ENCODE measurements around the gene MAST3.

Gene MAST3

GRCh38 chr19:18097217-18097992 lies at the start of gene MAST3:
TSS of gene MAST3 (plus strand) at chr19:18097778. CDS start at chr19:18097793, 15 bp downstream.
- Mint-ChIP-seq H3K27ac (peak within 1 kb of the TSS; percentile 71), H3K4me1 (peaks cover 41% of the 10 kb centered on the region), H3K9me3 (no peaks in the 10 kb centered on the region), H3K36me3 (ENCODE audit: low read depth) (no peaks in the 10 kb centered on the region), H3K27me3 (no peaks in the 10 kb centered on the region), H3K4me3 (peak within 1 kb of the TSS; percentile 86)
- DNase-seq = peak; percentile 95
- peak; percentile 90 for ATAC-seq

DNA sequence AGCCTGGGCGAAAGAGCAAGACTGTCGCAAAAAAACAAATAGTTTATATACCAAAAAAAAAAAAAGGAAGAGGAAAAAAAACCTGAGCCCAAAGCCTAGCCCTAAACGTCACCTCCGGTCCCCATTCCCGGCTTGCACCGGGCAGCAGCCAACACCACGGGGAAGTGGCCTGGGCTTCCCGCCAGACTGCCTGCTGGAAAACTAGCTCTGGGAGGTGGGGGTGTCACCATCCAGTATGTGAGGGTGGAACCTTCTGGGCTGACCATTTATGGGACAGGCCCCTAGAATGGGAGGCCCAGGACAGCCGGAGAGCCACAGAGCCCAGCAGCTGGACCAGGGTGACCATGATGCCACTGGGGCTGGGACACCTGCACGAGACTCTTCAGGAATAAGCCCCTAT lies 48.2 kb upstream of the MAST3 start:
- Mint-ChIP-seq H3K27me3 (peaks cover 9% of the 10 kb centered on the region), H3K9me3 (no peaks in the 10 kb centered on the region), H3K36me3 (ENCODE audit: low read depth) (no peaks in the 10 kb centered on the region), H3K4me1 (peaks cover 35% of the 10 kb centered on the region), H3K27ac (no peak overlapping the region), H3K4me3 (no peak overlapping the region)
- no peak for DNase-seq
- no peak for ATAC-seq

- Mint-ChIP-seq H3K27ac (no peak overlapping the region), H3K9me3 (no peaks in the 10 kb centered on the region), H3K4me1 (peaks cover 11% of the 10 kb centered on the region), H3K27me3 (peaks cover 4% of the 10 kb centered on the region), H3K4me3 (no peak overlapping the region), H3K36me3 (ENCODE audit: low read depth) (no peaks in the 10 kb centered on the region)
- ATAC-seq = no peak
- DNase-seq = no peak
These were observed 45.7 kb upstream of the MAST3 start for GRCh38 chr19:18051887-18052286.

DNA sequence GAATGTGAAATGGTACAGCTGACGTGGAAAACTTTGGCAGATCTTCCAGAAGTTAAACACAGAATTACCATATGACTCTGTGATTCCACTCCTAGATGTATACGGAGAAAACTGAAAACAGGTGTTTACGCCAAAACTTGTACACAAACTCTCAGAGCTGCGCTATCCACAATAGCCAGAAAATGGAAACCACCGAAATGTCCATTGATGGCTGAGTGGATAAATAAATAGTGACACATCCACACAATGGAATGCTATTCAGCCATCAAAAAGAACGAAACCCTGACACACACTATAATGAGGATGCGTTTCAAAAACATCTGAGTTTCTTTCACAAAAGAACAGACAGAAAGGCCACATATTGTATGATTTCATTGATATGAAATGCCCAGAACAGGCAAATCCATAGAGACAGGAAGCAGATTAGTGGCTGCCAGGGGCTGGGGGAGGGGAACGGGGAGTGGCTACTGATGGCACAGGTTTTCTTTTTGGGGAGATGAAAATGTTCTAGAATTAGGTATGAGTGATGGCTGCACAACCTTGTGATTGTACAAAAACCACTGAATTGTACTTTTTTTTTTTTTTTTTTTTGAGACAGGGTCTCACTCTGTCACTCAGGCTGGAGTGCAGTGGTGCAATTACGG lies 43.9 kb upstream of the MAST3 start:
- H3K36me3 Mint-ChIP-seq (ENCODE audit: low read depth) = no peaks in the 10 kb centered on the region
- no peak overlapping the region for H3K4me3 Mint-ChIP-seq
- ATAC-seq (no peak), DNase-seq (no peak)
- no peak overlapping the region for H3K27ac Mint-ChIP-seq
- H3K4me1 Mint-ChIP-seq = peaks cover 17% of the 10 kb centered on the region
- peaks cover 4% of the 10 kb centered on the region for H3K27me3 Mint-ChIP-seq
- no peaks in the 10 kb centered on the region for H3K9me3 Mint-ChIP-seq

DNA sequence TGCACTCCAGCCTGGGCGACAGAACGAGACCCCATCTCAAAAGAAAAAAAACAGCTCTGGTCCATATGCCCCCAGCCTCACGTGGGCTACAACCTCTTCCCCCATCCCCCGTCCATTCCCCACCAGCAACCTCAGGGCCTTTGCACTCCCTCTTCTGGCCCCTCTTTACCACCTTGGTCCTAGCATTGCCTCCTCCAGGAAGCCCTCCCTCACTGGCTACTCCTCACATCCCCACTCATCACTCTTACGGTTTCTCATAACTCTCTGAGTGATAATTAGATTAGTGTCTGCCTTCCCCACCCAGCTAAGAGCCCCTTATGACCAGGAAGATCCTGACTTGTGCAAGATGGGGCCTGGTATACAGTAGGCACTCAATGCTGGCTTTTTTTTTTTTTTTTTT lies 41.6 kb upstream of the MAST3 start:
- Mint-ChIP-seq H3K27me3 (no peaks in the 10 kb centered on the region), H3K9me3 (no peaks in the 10 kb centered on the region), H3K36me3 (ENCODE audit: low read depth) (no peaks in the 10 kb centered on the region), H3K4me1 (peaks cover 13% of the 10 kb centered on the region), H3K4me3 (no peak overlapping the region), H3K27ac (no peak overlapping the region)
- DNase-seq (no peak), ATAC-seq (no peak)

- no peaks in the 10 kb centered on the region for H3K27me3 Mint-ChIP-seq
- no peaks in the 10 kb centered on the region for H3K36me3 Mint-ChIP-seq (ENCODE audit: low read depth)
- peaks cover 13% of the 10 kb centered on the region for H3K4me1 Mint-ChIP-seq
- no peak overlapping the region for H3K27ac Mint-ChIP-seq
- DNase-seq (no peak), ATAC-seq (no peak)
- H3K9me3 Mint-ChIP-seq = no peaks in the 10 kb centered on the region
- H3K4me3 Mint-ChIP-seq = no peak overlapping the region
These were observed 40.0 kb upstream of the MAST3 start for GRCh38 chr19:18057557-18057956.

DNA sequence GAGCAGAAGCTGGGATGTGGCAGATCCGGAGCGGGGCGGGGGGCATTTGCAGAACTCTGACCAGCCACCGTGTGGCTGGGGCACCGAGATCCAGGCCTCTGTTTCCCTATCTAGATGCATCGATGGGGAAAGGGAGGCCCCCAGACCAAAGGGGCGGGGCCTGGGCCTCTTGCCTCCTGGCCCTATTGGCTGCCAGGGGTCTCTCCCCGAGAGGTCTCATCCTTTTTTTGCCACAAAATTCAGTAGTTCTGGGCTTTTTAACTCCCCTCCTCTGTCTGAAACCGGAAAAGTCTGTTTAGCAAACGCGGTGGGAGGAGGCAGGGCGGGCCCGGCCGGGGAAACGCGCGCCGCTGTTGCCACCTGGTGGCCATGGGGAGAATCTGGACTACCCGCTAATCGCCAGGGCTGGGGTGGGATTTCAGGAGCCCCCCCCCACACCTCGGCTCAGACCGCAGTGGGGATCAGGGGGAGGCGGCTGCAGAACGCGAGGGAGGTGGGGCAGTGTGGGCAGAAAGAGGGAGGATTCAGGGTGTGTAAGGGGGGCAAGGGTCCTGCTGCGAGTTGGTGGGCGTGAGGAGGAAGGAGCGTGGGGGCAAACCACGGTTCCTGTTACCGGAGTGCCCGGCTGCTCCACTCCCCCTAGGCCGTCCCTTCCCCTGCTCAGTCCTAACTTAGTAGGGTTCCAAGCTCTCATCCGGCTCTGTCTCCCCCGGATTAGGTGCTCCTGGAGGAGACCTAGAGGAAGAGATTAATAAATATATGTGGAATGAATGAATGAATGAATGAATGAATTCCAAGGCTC lies 39.2 kb upstream of the MAST3 start:
- Mint-ChIP-seq H3K4me3 (peak overlapping the region; percentile 9), H3K4me1 (peaks cover 13% of the 10 kb centered on the region), H3K36me3 (ENCODE audit: low read depth) (peaks cover 2% of the 10 kb centered on the region), H3K27me3 (no peaks in the 10 kb centered on the region), H3K9me3 (no peaks in the 10 kb centered on the region), H3K27ac (no peak overlapping the region)
- DNase-seq = peak; percentile 86
- peak; percentile 81 for ATAC-seq

DNA sequence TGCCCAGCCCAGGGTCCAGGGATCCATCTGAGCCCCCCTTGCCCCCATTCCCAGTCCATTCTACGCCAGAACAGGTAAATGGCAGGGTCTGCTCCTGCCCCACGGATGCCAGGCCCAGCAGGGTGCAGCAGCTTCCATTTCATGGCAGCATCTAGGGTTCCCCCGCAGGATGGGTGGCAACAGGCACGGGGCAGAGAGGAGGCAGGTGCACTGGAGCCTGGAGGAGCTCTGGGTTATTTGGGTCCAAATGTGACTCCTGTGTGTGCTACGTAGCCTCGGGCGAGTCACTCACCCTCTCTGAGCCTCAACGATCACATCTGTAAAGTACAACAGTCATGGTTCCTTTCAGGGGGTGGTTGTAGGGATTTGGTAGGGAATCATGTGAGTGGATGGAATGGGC lies 38.3 kb upstream of the MAST3 start:
- Mint-ChIP-seq H3K36me3 (ENCODE audit: low read depth) (peaks cover 3% of the 10 kb centered on the region), H3K9me3 (no peaks in the 10 kb centered on the region), H3K4me1 (peaks cover 11% of the 10 kb centered on the region), H3K27me3 (no peaks in the 10 kb centered on the region), H3K27ac (no peak overlapping the region), H3K4me3 (no peak overlapping the region)
- DNase-seq (no peak), ATAC-seq (no peak)

DNA sequence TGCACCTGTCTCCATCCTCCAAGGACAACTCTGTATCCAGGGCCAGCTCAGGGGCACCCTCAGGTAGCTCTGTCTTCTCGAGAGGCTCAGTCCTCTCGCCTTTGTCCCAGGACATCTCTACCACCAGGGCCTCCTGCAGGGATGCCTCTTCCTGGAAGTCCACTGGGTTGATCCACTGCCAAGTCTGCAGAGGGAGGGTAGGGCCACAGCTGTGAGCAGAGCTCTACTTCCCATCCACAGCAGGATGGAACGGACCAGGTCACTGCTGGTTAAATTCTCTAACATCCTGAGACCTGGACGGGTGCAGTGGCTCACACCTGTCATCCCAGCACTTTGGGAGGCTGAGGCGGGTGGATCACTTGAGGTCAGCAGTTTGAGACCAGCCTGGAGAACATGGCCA lies 37.7 kb upstream of the MAST3 start:
- Mint-ChIP-seq H3K27me3 (no peaks in the 10 kb centered on the region), H3K4me1 (peaks cover 11% of the 10 kb centered on the region), H3K36me3 (ENCODE audit: low read depth) (peaks cover 6% of the 10 kb centered on the region), H3K4me3 (no peak overlapping the region), H3K9me3 (no peaks in the 10 kb centered on the region), H3K27ac (no peak overlapping the region)
- DNase-seq (no peak), ATAC-seq (no peak)

DNA sequence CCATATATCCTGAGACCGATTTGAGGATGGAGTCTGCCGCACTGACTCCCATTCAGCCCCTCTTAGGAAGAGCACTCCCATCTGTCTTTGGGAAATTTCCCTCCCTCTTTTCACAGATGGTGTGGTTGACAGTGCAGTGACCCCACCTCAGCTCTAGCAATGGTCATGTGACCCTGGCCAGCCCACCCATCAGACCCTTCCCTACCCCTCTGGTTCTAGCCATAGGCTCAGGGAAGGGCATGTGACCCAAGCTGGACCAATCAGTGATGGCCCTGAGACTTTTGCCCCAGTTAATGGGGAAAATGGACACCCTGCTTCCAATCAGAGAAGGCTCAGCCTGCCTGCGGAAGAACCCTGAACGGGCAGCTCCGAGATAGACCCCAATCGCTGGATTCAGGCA lies 37.1 kb upstream of the MAST3 start:
- no peaks in the 10 kb centered on the region for H3K27me3 Mint-ChIP-seq
- H3K9me3 Mint-ChIP-seq = no peaks in the 10 kb centered on the region
- H3K4me1 Mint-ChIP-seq = peaks cover 11% of the 10 kb centered on the region
- H3K4me3 Mint-ChIP-seq = no peak overlapping the region
- H3K27ac Mint-ChIP-seq = no peak overlapping the region
- DNase-seq (no peak), ATAC-seq (no peak)
- H3K36me3 Mint-ChIP-seq (ENCODE audit: low read depth) = peaks cover 10% of the 10 kb centered on the region

GRCh38 chr19:18062028-18062427 lies 35.5 kb upstream of the MAST3 start:
- no peaks in the 10 kb centered on the region for H3K27me3 Mint-ChIP-seq
- peaks cover 12% of the 10 kb centered on the region for H3K36me3 Mint-ChIP-seq (ENCODE audit: low read depth)
- no peak for ATAC-seq
- H3K4me1 Mint-ChIP-seq = peaks cover 11% of the 10 kb centered on the region
- no peak for DNase-seq
- no peak overlapping the region for H3K4me3 Mint-ChIP-seq
- H3K27ac Mint-ChIP-seq = no peak overlapping the region
- H3K9me3 Mint-ChIP-seq = no peaks in the 10 kb centered on the region

- Mint-ChIP-seq H3K27ac (no peak overlapping the region), H3K27me3 (no peaks in the 10 kb centered on the region), H3K4me1 (peaks cover 4% of the 10 kb centered on the region), H3K9me3 (no peaks in the 10 kb centered on the region), H3K36me3 (ENCODE audit: low read depth) (peaks cover 12% of the 10 kb centered on the region), H3K4me3 (no peak overlapping the region)
- ATAC-seq (no peak), DNase-seq (peak; percentile 43)
These were observed 34.1 kb upstream of the MAST3 start for GRCh38 chr19:18063463-18063862.

DNA sequence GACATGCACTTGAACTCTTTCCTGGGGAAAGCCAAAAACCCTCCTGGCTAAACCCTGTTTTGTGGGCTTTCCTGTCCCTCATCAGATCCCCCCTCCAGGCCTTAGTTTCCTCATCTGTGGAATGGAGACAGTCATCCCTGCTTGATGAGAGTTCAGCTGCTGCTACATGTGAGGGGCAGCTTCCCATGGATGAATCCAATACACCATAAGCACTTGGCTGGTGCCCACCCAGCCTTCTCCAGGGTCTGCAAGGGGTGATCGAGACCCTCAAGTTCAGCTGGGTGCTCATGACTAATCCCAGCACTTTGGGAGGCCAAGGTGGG lies 32.4 kb upstream of the MAST3 start:
- H3K27ac Mint-ChIP-seq = no peak overlapping the region
- H3K27me3 Mint-ChIP-seq = no peaks in the 10 kb centered on the region
- no peaks in the 10 kb centered on the region for H3K9me3 Mint-ChIP-seq
- H3K4me1 Mint-ChIP-seq = no peaks in the 10 kb centered on the region
- H3K36me3 Mint-ChIP-seq (ENCODE audit: low read depth) = peaks cover 13% of the 10 kb centered on the region
- H3K4me3 Mint-ChIP-seq = no peak overlapping the region
- DNase-seq (no peak), ATAC-seq (no peak)

DNA sequence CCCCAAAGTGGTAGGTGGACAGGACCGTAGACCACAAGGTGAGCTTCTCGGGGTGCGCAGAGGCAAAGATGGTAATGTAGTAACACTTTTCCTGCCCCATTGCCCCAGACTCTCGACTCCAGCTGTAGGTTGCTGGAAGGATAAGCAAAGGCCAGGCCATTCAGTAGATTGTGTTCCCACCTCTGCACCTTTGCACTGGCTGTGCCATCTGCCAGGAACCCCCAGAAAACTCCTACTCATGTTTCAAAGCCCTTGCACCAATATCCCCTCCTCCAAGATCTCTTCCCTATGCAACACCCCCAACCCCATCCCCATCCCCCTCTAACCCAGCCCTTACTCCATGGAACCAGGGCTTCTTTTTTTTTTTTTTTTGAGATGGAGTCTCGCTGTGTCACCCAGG lies 29.2 kb upstream of the MAST3 start:
- Mint-ChIP-seq H3K4me1 (peaks cover 5% of the 10 kb centered on the region), H3K27ac (no peak overlapping the region), H3K4me3 (no peak overlapping the region), H3K27me3 (no peaks in the 10 kb centered on the region), H3K36me3 (ENCODE audit: low read depth) (peaks cover 22% of the 10 kb centered on the region), H3K9me3 (no peaks in the 10 kb centered on the region)
- no peak for DNase-seq
- no peak for ATAC-seq

GRCh38 chr19:18069383-18069782 lies 28.2 kb upstream of the MAST3 start:
- no peak for ATAC-seq

More at GRCh38 chr19:18069383-18069782, 28.2 kb upstream of the MAST3 start:
- Mint-ChIP-seq H3K27ac (no peak overlapping the region), H3K4me3 (no peak overlapping the region), H3K4me1 (peaks cover 12% of the 10 kb centered on the region), H3K9me3 (no peaks in the 10 kb centered on the region), H3K27me3 (no peaks in the 10 kb centered on the region), H3K36me3 (ENCODE audit: low read depth) (peaks cover 24% of the 10 kb centered on the region)
- no peak for DNase-seq

Measured in activated naive CD8-positive, alpha-beta T cell treated with anti-CD3 and anti-CD28 coated beads, Interleukin-2, amount 50 U/mL, for 24 hours (primary cell).